Fibroblast of lung (primary cell): ENCODE measurements around the gene GRAPL. TPM values are rescaled to one million over a fixed set of nuclear protein-coding genes. Genes with fewer than 3 reads are reported as not detected.
A peak's percentile ranks its signal among the peaks of the same experiment; 100 is the strongest.
"Not testable (repeated sequence)": the region's sequence is repeated elsewhere in the genome, so short reads cannot be mapped to it uniquely, and the experiment has no call there.

Experiments
- DNase-seq, 2 donors: peaks; one replicate each; pipeline versions ENCODE4 v3.0.0 to v3.0.0-alpha.2; 2010; ENCODE audit warnings: low read depth in 2 of 2
- H2AFZ ChIP-seq: 2 replicates; pipeline ENCODE4 v1.5.1; 2012; ENCODE audit warnings: low read length, control low read depth, inconsistent platforms
- H3K27ac ChIP-seq: 2 replicates; pipeline ENCODE4 v1.5.1; 2011; ENCODE audit warnings: low read length, control low read depth; ENCODE audit not compliant: insufficient read depth
- H3K27me3 ChIP-seq: 2 replicates; pipeline ENCODE4 v1.5.1; 2011; ENCODE audit warnings: mild to moderate bottlenecking, low read length; ENCODE audit not compliant: control insufficient read depth, insufficient read depth
- H3K36me3 ChIP-seq: 2 replicates; pipeline ENCODE4 v1.5.1; 2011; ENCODE audit warnings: low read length; ENCODE audit not compliant: control insufficient read depth, insufficient read depth
- H3K4me1 ChIP-seq: 2 replicates; pipeline ENCODE4 v1.5.1; 2011; ENCODE audit warnings: low read length; ENCODE audit not compliant: control insufficient read depth, insufficient read depth; ENCODE audit errors: extremely low read depth
- H3K4me2 ChIP-seq: 2 replicates; pipeline ENCODE4 v1.5.1; 2011; ENCODE audit warnings: low read length, control low read depth; ENCODE audit not compliant: insufficient read depth; ENCODE audit errors: extremely low read depth
- H3K4me3 ChIP-seq, 4 experiments: fragments of 200-600 bp in 1 of 4; sonication (generic) in 1 of 4; replicated peaks in 1 of 4; 2 replicates each; pipeline ENCODE4 v1.5.1; 2011 to 2016; ENCODE audit warnings: low read length in 4 of 4, low read depth in 3 of 4, mild to moderate bottlenecking in 3 of 4, control low read depth in 2 of 4, inconsistent platforms in 1 of 4, mixed read lengths in 1 of 4; ENCODE audit not compliant: insufficient read depth in 1 of 4; ENCODE audit errors: control extremely low read depth in 1 of 4
- H3K79me2 ChIP-seq: 2 replicates; pipeline ENCODE4 v1.5.1; 2012; ENCODE audit warnings: mild to moderate bottlenecking, low read length, inconsistent platforms; ENCODE audit not compliant: control insufficient read depth, insufficient read depth
- H3K9ac ChIP-seq: 2 replicates; pipeline ENCODE4 v1.5.1; 2011; ENCODE audit warnings: mild to moderate bottlenecking, low read length, control low read depth; ENCODE audit not compliant: insufficient read depth
- H3K9me3 ChIP-seq: 2 replicates; pipeline ENCODE4 v1.5.1; 2012; ENCODE audit warnings: low read depth, low read length; ENCODE audit not compliant: control insufficient read depth, insufficient read depth
- H4K20me1 ChIP-seq: 2 replicates; pipeline ENCODE4 v1.5.1; 2011; ENCODE audit warnings: low read length; ENCODE audit not compliant: control insufficient read depth, insufficient read depth; ENCODE audit errors: extremely low read depth
- polyA minus RNA-seq: library from RNA; depleted of rRNA, polyadenylated mRNA; stranded (reverse); fragments of >200 nt; gene quantifications from 2 replicates; pipeline ENCODE4 v1.2.3, GENCODE V29; 2011; ENCODE audit warnings: low replicate concordance
- polyA plus RNA-seq, 2 donors: library from polyadenylated mRNA; depleted of rRNA in 1 of 2; stranded (reverse) in 1 of 2; unstranded in 1 of 2; fragments of >200 nt; gene quantifications; 2 replicates each; pipeline ENCODE4 v1.2.1, GENCODE V29; 2011 to 2012; ENCODE audit warnings: missing spikeins in 1 of 2
- total RNA-seq: library from RNA; depleted of rRNA; stranded (reverse); fragments of >200 nt; gene quantifications from 2 replicates; pipeline ENCODE4 v1.2.1, GENCODE V29; 2014

Gene GRAPL
- under 0.01 and 0.17 TPM in 2 replicates for total RNA-seq
- polyA plus RNA-seq: not detected in 2 replicates
- not detected in 2 replicates for polyA plus RNA-seq (2012)
- polyA minus RNA-seq: not detected in 2 replicates

- H3K4me3 ChIP-seq, H3K27me3 ChIP-seq, H2AFZ ChIP-seq, H4K20me1 ChIP-seq, H3K79me2 ChIP-seq, H3K36me3 ChIP-seq, H3K4me1 ChIP-seq, H3K4me2 ChIP-seq, H3K9ac ChIP-seq, H3K9me3 ChIP-seq, H3K27ac ChIP-seq, DNase-seq: not testable (repeated sequence)
Measured at GRCh38 chr17:19127148-19127980, at the start of gene GRAPL. Gene GRAPL, plus strand, starts transcription at chr17:19127589. Its CDS starts 31 bp downstream, at chr17:19127620.

- H3K9me3 ChIP-seq: not testable (repeated sequence)
Measured at GRCh38 chr17:19088804-19089685, 38.3 kb upstream of the GRAPL start.

GRCh38 chr17:19090058-19090772 lies 37.2 kb upstream of the GRAPL start:
- not testable (repeated sequence) for H3K4me2 ChIP-seq, H3K4me3 ChIP-seq, H3K79me2 ChIP-seq, H3K9me3 ChIP-seq, H2AFZ ChIP-seq, H3K4me1 ChIP-seq, H3K27me3 ChIP-seq, H4K20me1 ChIP-seq, H3K27ac ChIP-seq, H3K9ac ChIP-seq, H3K36me3 ChIP-seq, DNase-seq

More at GRCh38 chr17:19088804-19089685, 38.3 kb upstream of the GRAPL start:
- H3K27me3 ChIP-seq, H3K27ac ChIP-seq, H4K20me1 ChIP-seq, H3K4me3 ChIP-seq, H2AFZ ChIP-seq, DNase-seq, H3K9ac ChIP-seq, H3K4me1 ChIP-seq, H3K4me2 ChIP-seq, H3K36me3 ChIP-seq, H3K79me2 ChIP-seq: not testable (repeated sequence)

DNA sequence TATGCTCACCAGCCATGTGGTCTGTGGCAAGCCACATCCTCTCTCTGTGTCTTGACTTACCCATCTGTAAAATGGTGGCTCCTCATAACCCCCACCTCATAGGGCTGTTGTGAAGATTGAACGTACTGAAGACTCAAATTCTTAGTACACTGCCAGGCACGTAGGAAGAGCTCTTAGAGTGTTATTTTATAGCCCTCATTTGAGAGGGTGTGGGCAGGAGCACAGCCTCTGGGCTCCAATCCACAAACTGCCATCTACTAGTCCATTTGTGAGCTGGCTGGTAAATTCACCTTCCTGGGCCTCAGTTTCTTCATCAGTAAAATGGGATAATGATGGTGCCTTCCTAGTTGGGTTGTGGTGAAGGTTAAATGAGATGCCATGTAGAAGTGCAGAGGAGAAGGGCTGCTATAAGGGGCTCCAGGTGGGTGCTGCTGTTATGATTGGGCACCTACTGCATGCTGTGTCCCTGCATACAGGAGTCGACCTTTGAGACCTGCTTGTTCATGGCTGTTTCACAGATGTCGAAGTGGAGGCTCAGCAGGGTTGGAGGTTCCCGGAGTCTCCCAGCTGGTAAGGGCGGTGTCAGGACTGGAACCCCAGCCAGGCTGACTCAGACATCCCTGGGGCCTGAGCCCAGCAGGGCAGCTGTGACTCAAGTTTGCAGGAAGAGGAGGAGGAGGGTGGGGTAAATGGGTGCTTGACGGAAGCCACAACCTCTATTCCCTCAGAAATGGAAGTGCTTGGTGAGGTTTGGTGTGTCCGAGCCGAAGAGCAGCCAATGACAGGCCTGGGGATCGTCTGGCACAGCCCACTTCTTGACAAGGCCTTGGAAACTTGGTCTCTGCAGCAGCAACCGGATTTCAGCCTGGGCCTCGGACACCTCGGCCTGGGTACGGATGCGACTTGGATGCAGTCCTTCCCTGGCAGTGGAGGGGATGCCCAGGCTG lies 34.4 kb upstream of the GRAPL start:
- not testable (repeated sequence) for H3K4me3 ChIP-seq, H3K9ac ChIP-seq, H3K79me2 ChIP-seq, H3K9me3 ChIP-seq, H4K20me1 ChIP-seq, H3K4me1 ChIP-seq, H3K4me2 ChIP-seq, H3K27me3 ChIP-seq, H3K36me3 ChIP-seq, H2AFZ ChIP-seq
- H3K27ac ChIP-seq: peak overlapping the region; percentile 54
- peak; percentile 66 to 79 for DNase-seq

DNA sequence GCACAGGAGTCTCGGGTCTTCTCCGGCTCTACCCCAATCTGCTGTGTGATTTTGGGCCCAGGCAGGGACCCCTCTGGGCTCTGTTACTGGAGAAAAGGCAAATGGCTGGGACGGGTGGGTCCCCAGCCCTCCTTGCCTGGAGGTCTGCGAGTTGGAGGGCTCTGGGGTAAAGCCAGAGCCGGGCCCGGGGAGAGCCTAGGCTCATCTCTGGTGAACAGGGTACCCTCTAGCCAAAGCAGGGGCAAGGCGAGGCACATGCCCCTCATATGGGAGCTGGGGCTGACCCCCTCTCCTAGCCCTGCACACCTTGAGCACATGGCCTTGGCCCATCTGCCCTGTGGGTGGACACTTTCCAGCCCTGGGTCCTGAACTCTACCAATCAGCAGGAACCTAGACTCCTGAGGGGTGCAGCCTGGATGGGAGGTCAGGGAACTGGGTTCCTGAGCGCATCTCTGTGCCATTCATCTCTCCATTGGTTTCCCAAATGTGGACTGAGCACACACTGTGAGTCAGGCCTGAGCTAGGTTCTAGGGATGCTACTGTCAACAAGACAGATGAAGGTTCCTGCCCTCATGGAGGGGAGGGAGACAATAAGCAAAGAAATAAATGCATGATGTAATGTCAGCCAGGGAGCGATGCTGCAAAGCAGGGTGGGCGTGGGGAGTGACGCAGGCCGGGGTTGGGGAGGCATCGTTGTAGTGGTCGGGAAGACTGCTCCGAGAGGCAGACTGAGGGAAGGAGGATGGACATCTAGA lies 33.5 kb upstream of the GRAPL start:
- H3K79me2 ChIP-seq, H3K27me3 ChIP-seq, H3K9ac ChIP-seq, H3K4me1 ChIP-seq, H2AFZ ChIP-seq, DNase-seq, H4K20me1 ChIP-seq, H3K9me3 ChIP-seq, H3K4me3 ChIP-seq, H3K36me3 ChIP-seq, H3K4me2 ChIP-seq: not testable (repeated sequence)
- peak overlapping the region; percentile 54 for H3K27ac ChIP-seq
